Measurements from ENCODE around the gene MT1G. TPM values are rescaled to one million over a fixed set of nuclear protein-coding genes. Genes with fewer than 3 reads are reported as not detected.
A peak's percentile ranks its signal among the peaks of the same experiment; 100 is the strongest.
"Not testable (repeated sequence)": the region's sequence is repeated elsewhere in the genome, so short reads cannot be mapped to it uniquely, and the experiment has no call there.

MT1G gene
- total and polyA plus RNA-seq, 4 experiments from 2014 or later, result 1.3 TPM; not detected in 3

- Mint-ChIP-seq H3K4me1 (peaks cover 11 to 18% (median 12%) of the 10 kb centered on the region in 4 donors), H3K4me3 (peak overlapping the region; percentile 79 to 95 (median 88)), H3K27me3 (peaks cover 5 to 37% of the 10 kb centered on the region in 2 donors), H3K36me3 (no peaks in the 10 kb centered on the region), H3K9me3 (no peaks in the 10 kb centered on the region), H3K27ac (peak overlapping the region; percentile 7 to 89 (median 77))
- CTCF ChIA-PET (ENCODE audit: partially characterized antibody), result interaction anchor here (1.0 to 2.1 kb wide), 4 partner anchors 17 to 76 kb away, joined by 3 to 10 read pairs (median 4); no protein-coding TSS in a partner anchor
- POLR2A ChIA-PET (ENCODE audit: partially characterized antibody), result interaction anchor here (0.9 to 3.6 kb wide), 6 partner anchors 10 to 21 kb away, joined by 3 to 15 read pairs (median 4); partner anchors contain the start of genes MT1A and MT2A
- no peaks in the 10 kb centered on the region for H3K36me3 ChIP-seq (ENCODE audit: insufficient read depth, low read length)
- no peaks in the 10 kb centered on the region for H3K9me3 ChIP-seq (ENCODE audit: control insufficient read depth in 1 of 2, low read length in 2 of 2)
- H3K4me1 ChIP-seq (ENCODE audit: insufficient read depth, low read length), result peaks cover 14% of the 10 kb centered on the region
- no peak overlapping the region for H3K27ac ChIP-seq (ENCODE audit: low read depth, low read length)
- H3K27me3 ChIP-seq (ENCODE audit: insufficient read depth, low read length), result peaks cover 10% of the 10 kb centered on the region
- peak overlapping the region; percentile 48 to 68 for H3K4me3 ChIP-seq (ENCODE audit: low read length in 2 of 2)
- DNase-seq, result no peak
- intact Hi-C loops (cut with micrococcal nuclease), result no loop called here
Measured at GRCh38 chr16:56625943-56626654, 41.8 kb downstream of the MT1G start.

GRCh38 chr16:56625140-56625942 lies 42.5 kb downstream of the MT1G start, which contains the start of gene MT1E:
TSS of gene MT1E (plus strand) at chr16:56625781. CDS start at chr16:56625852, 71 bp downstream.
- CTCF ChIA-PET (ENCODE audit: partially characterized antibody), result interaction anchor here (1.0 to 2.1 kb wide), 4 partner anchors 18 to 77 kb away, joined by 3 to 10 read pairs (median 4); no protein-coding TSS in a partner anchor

GRCh38 chr16:56623637-56624036 lies 44.2 kb downstream of the MT1G start:
- Mint-ChIP-seq H3K27ac (no peak overlapping the region), H3K9me3 (no peaks in the 10 kb centered on the region), H3K4me1 (peaks cover 11 to 18% (median 12%) of the 10 kb centered on the region in 4 donors), H3K4me3 (peak overlapping the region in 1 of 8 donors; percentile 22), H3K36me3 (no peaks in the 10 kb centered on the region), H3K27me3 (peaks cover 0 to 24% of the 10 kb centered on the region in 2 donors)
- no peak for DNase-seq
- intact Hi-C loops (cut with micrococcal nuclease), result no loop called here
- Histone ChIP-seq H3K27ac (ENCODE audit: low read depth, low read length) (no peak overlapping the region), H3K36me3 (ENCODE audit: insufficient read depth, low read length) (no peaks in the 10 kb centered on the region), H3K9me3 (ENCODE audit: control insufficient read depth in 1 of 2, low read length in 2 of 2) (no peaks in the 10 kb centered on the region), H3K4me3 (ENCODE audit: low read length in 2 of 2) (no peak overlapping the region), H3K4me1 (ENCODE audit: insufficient read depth, low read length) (peaks cover 14% of the 10 kb centered on the region), H3K27me3 (ENCODE audit: insufficient read depth, low read length) (peaks cover 9% of the 10 kb centered on the region)
- ChIA-PET POLR2A (ENCODE audit: partially characterized antibody) (interaction anchor here (0.6 to 3.6 kb wide), 6 partner anchors 14 to 358 kb away, joined by 3 to 15 read pairs (median 4); partner anchors contain the start of genes MT1A, MT1X and MT2A), CTCF (ENCODE audit: partially characterized antibody) (interaction anchor here (0.8 to 1.8 kb wide), 6 partner anchors 8 to 53 kb away, joined by 3 to 9 read pairs (median 3); no protein-coding TSS in a partner anchor)

More at GRCh38 chr16:56625140-56625942, 42.5 kb downstream of the MT1G start, which contains the start of gene MT1E:
- intact Hi-C loops (cut with micrococcal nuclease), result no loop called here
- H3K4me1 ChIP-seq (ENCODE audit: insufficient read depth, low read length), result peaks cover 14% of the 10 kb centered on the region
- H3K27me3 Mint-ChIP-seq, result peaks cover 0 to 31% of the 10 kb centered on the region in 2 donors
- peaks cover 9% of the 10 kb centered on the region for H3K27me3 ChIP-seq (ENCODE audit: insufficient read depth, low read length)
- H3K4me1 Mint-ChIP-seq, result peaks cover 11 to 18% (median 12%) of the 10 kb centered on the region in 4 donors
- H3K4me3 ChIP-seq (ENCODE audit: low read length in 2 of 2), result peak within 1 kb of the TSS; percentile 48 to 68
- no peaks in the 10 kb centered on the region for H3K9me3 Mint-ChIP-seq
- no peaks in the 10 kb centered on the region for H3K9me3 ChIP-seq (ENCODE audit: control insufficient read depth in 1 of 2, low read length in 2 of 2)
- DNase-seq, result peak in 4 of 5 donors; percentile 27 to 56 (median 50)
- POLR2A ChIA-PET (ENCODE audit: partially characterized antibody), result interaction anchor here (0.8 to 3.6 kb wide), 7 partner anchors 11 to 306 kb away, joined by 3 to 15 read pairs (median 4); partner anchors contain the start of genes HERPUD1, MT1A and MT2A
- peak within 1 kb of the TSS; percentile 24 for H3K27ac ChIP-seq (ENCODE audit: low read depth, low read length)
- peak within 1 kb of the TSS; percentile 88 to 97 (median 94) for H3K4me3 Mint-ChIP-seq
- no peaks in the 10 kb centered on the region for H3K36me3 ChIP-seq (ENCODE audit: insufficient read depth, low read length)
- H3K36me3 Mint-ChIP-seq, result no peaks in the 10 kb centered on the region
- H3K27ac Mint-ChIP-seq, result peak within 1 kb of the TSS; percentile 44 to 95 (median 86)

GRCh38 chr16:56623184-56623583 lies 44.7 kb downstream of the MT1G start:
- H3K4me1 Mint-ChIP-seq, result peaks cover 11 to 18% (median 12%) of the 10 kb centered on the region in 4 donors
- H3K9me3 Mint-ChIP-seq; H3K36me3 Mint-ChIP-seq; intact Hi-C loops (cut with micrococcal nuclease); H3K36me3 ChIP-seq (ENCODE audit: insufficient read depth, low read length); H3K4me3 ChIP-seq (ENCODE audit: low read length in 2 of 2); DNase-seq; H3K9me3 ChIP-seq (ENCODE audit: control insufficient read depth in 1 of 2, low read length in 2 of 2); H3K27ac ChIP-seq (ENCODE audit: low read depth, low read length); H3K4me3 Mint-ChIP-seq; H3K27me3 ChIP-seq (ENCODE audit: insufficient read depth, low read length): not testable (repeated sequence)
- H3K4me1 ChIP-seq (ENCODE audit: insufficient read depth, low read length), result peaks cover 14% of the 10 kb centered on the region
- POLR2A ChIA-PET (ENCODE audit: partially characterized antibody), result interaction anchor here (0.8 to 3.6 kb wide), 5 partner anchors 15 to 59 kb away, joined by 3 to 15 read pairs (median 3); partner anchors contain the start of genes MT1A, MT1X and MT2A
- CTCF ChIA-PET (ENCODE audit: partially characterized antibody), result interaction anchor here (0.8 to 1.8 kb wide), 5 partner anchors 8 to 54 kb away, joined by 3 to 9 read pairs (median 3); no protein-coding TSS in a partner anchor
- H3K27me3 Mint-ChIP-seq, result peaks cover 0 to 22% of the 10 kb centered on the region in 2 donors
- H3K27ac Mint-ChIP-seq, result peak overlapping the region in 1 of 7 donors; percentile 66

DNA sequence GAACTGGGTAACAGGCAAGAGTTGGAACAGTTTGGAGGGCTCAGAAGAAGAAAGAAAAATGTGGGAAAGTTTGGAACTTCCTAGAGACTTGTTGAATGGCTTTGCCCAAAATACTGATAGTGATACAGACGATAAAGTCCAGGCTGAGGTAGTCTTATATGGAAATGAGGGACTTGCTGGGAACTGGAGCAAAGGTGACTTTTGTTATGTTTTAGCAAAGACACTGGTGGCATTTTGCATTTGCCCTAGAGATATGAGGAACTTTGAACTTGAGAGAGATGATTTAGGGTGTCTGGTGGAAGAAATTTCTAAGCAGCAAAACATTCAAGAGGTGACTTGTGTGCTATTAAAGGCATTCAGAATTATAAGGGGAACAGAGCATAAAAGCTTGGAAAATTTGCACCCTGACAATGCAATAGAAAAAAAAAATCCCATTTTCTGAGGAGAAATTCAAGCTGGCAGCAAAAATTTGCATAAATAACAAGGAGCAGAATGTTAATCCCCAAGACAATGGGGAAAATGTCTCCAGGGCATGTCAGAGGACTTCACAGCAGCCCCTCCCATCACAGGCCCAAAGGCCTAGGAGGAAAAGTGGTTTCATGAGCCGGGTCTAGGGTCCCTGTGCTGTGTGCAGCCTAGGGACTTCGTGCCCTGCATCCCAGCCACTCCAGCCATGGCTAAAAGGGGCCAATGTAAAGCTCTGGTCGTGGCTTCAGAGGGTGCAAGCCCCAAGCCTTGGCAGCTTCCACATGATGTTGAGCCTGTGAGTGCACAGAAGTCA lies 46.0 kb downstream of the MT1G start:
- H3K4me3 Mint-ChIP-seq; CTCF ChIA-PET (ENCODE audit: partially characterized antibody); H3K36me3 Mint-ChIP-seq; H3K36me3 ChIP-seq (ENCODE audit: insufficient read depth, low read length); H3K27ac ChIP-seq (ENCODE audit: low read depth, low read length); H3K9me3 Mint-ChIP-seq; H3K27me3 ChIP-seq (ENCODE audit: insufficient read depth, low read length); H3K9me3 ChIP-seq (ENCODE audit: control insufficient read depth in 1 of 2, low read length in 2 of 2); intact Hi-C loops (cut with micrococcal nuclease); H3K4me3 ChIP-seq (ENCODE audit: low read length in 2 of 2); POLR2A ChIA-PET (ENCODE audit: partially characterized antibody); DNase-seq: not testable (repeated sequence)
- Mint-ChIP-seq H3K27ac (peak overlapping the region in 1 of 7 donors; percentile 1), H3K4me1 (peaks cover 12 to 23% (median 15%) of the 10 kb centered on the region in 4 donors), H3K27me3 (peaks cover 0 to 21% of the 10 kb centered on the region in 2 donors)
- H3K4me1 ChIP-seq (ENCODE audit: insufficient read depth, low read length), result peaks cover 14% of the 10 kb centered on the region

DNA sequence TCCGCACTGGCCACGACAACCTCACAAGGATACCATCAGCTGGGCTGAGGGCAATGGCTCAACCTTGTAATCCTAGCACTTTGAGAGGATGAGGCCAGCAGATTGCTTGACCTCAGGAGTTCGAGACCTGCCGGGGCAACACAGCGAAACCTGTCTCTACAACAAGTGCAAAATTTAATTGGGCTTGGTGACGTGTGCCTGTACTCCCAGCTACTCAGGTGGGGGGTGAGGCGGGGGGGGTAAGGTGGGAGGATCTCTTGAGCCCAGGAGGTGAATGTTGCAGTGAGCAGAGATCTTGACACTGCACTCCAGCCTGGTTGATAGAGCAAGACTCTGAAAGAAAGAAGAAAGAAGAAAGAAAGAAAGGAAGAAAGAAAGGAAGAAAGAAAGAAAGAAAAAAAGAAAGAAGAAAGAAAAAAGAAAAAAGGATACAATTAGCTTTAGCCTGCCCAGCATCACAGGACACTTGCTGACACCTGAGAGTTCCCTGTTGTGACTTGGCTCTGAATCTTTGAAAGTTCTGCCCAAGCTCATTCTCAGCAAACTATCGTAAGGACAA lies 47.4 kb downstream of the MT1G start:
- no peaks in the 10 kb centered on the region for H3K9me3 ChIP-seq (ENCODE audit: control insufficient read depth in 1 of 2, low read length in 2 of 2)
- Mint-ChIP-seq H3K4me1 (peaks cover 8 to 14% (median 12%) of the 10 kb centered on the region in 4 donors), H3K27ac (no peak overlapping the region), H3K4me3 (no peak overlapping the region), H3K9me3 (no peaks in the 10 kb centered on the region), H3K36me3 (no peaks in the 10 kb centered on the region), H3K27me3 (peaks cover 0 to 15% of the 10 kb centered on the region in 2 donors)
- H3K4me3 ChIP-seq (ENCODE audit: low read length in 2 of 2), result no peak overlapping the region
- no peaks in the 10 kb centered on the region for H3K36me3 ChIP-seq (ENCODE audit: insufficient read depth, low read length)
- no peaks in the 10 kb centered on the region for H3K27me3 ChIP-seq (ENCODE audit: insufficient read depth, low read length)
- no peak overlapping the region for H3K27ac ChIP-seq (ENCODE audit: low read depth, low read length)
- H3K4me1 ChIP-seq (ENCODE audit: insufficient read depth, low read length), result peaks cover 6% of the 10 kb centered on the region
- ChIA-PET POLR2A (ENCODE audit: partially characterized antibody) (interaction anchor here (0.6 kb wide), 1 partner anchor 54 kb away, joined by 3 read pairs; no protein-coding TSS in a partner anchor), CTCF (ENCODE audit: partially characterized antibody) (no interaction called here)
- intact Hi-C loops (cut with micrococcal nuclease), result no loop called here
- DNase-seq, result no peak

All from CD4-positive, alpha-beta memory T cell (primary cell).